Activated T-cell treated with anti-CD3 and anti-CD28 coated beads, Interleukin-2, amount 50 U/mL, for 48 hours (primary cell): ENCODE data around the gene PTGES3L.
"Not testable (repeated sequence)": the region's sequence is repeated elsewhere in the genome, so short reads cannot be mapped to it uniquely, and the experiment has no call there.

Experiments used
- DNase-seq, 2 experiments: peaks; one replicate each; pipeline ENCODE4 v3.0.0-alpha.2; 2020

Gene PTGES3L

DNA sequence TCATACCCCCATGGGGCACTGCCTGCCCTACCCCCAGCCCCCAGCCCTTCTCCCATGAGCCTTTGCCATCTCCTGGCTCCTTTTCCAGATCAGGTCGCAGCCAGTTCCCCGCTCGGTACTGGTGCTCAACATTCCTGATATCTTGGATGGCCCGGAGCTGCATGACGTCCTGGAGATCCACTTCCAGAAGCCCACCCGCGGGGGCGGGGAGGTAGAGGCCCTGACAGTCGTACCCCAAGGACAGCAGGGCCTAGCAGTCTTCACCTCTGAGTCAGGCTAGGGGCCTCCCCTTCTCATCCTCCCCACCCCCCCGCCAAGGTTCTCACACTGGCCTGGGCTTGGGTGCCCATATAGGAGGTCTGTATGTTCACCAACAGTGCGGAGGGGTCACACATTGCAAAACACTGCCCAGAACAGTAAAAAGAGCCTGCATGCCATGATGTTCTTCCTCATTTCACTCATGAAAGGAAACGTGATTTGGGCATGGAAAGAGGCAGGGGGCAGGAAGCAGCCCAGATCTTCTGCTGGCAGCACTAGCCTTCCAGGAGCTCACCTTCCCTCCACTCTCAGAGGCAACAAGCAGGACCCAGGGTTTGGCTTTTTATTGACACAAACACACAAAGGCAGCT lies 34.3 kb upstream of the PTGES3L start:
- no peak for DNase-seq

- DNase-seq = no peak
These were observed 33.4 kb upstream of the PTGES3L start for GRCh38 chr17:43013296-43013695.

DNA sequence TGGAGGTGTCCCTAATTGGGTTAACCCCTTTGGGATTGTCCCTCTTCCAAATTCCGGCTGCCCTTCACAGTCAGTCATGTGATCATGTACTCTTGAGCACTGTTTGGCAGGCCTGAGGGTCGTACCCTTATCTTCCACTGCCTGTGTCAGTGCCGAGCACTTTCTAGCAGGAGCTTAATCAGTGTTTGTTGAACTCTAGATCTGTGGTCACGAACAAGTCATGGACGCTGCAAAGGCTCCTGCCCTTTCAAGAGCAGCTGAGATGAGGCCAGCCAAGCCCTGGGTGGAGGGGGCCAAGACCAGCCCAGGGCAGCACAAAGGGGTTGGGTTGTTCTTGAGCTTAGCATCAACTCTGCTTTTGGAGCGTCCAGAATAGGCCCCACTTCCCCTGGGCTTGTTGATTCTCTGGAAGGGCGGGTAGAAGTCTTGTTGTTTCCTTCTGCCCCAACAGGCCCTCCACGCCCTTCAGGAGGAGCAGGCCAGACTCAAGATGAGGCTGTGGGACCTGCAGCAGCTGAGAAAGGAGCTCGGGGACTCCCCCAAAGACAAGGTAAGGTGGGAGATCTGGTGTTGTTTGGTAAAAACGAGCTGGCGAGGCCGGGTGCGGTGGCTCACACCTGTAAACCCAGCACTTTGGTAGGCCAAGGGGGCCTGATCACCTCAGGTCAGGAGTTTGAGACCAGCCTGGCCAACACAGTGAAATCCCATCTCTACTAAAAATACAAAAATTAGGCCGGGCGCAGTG lies 32.0 kb upstream of the PTGES3L start:
- DNase-seq = no peak

GRCh38 chr17:43010667-43011308 lies 30.9 kb upstream of the PTGES3L start:
- DNase-seq = no peak

DNA sequence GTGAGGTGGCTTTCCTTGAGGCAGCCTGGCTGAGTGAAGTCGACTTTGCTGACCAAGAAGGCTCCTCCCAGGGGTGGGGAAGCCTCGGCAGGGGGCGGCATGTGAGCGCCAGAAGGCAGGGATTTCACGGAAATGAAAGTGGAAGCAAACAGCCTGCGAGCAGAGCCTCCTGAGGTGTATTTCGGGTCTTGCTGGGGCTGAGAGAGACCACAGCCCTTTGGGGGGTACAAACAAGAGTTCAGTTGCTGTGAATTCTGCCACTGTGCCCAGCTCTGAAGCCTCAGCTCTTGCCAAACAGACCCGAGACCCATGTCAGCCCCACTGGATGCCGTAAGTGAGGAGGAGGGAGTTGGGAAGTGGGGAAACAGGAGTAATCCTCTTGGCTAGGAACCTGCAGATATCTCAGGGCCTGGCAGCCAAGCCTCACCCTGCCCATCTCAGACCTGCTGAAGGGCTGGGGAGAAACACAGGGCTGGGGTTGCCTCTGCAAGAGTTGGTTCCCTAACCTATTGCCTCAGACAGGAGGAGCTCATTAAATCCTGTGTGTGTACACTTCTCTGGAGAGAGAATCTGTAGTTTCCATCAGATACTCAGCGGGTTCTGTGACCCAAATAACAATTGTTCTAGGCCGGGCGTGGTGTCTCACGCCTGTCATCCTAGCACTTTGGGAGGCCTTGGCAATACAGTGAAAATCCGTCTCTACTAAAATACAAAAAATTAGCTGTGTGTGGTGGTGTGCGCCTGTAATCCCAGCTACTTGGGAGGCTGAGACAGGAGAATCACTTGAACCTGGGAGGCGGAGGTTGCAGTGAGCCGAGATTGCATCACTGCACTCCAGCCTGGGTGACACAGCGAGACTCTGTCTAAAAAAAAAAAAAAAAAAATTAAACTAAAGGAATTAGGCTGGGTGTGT lies 27.0 kb upstream of the PTGES3L start, which contains the start of gene IFI35:
Gene IFI35, plus strand, starts transcription at position 146 of the 913 bp plus-strand sequence. Its CDS starts 164 bp downstream, at position 310.
- DNase-seq = peak; percentile 90 to 91

- peak in 1 of 2 experiments; percentile 44 for DNase-seq
These were observed 23.8 kb upstream of the PTGES3L start for GRCh38 chr17:43003542-43004172.

DNA sequence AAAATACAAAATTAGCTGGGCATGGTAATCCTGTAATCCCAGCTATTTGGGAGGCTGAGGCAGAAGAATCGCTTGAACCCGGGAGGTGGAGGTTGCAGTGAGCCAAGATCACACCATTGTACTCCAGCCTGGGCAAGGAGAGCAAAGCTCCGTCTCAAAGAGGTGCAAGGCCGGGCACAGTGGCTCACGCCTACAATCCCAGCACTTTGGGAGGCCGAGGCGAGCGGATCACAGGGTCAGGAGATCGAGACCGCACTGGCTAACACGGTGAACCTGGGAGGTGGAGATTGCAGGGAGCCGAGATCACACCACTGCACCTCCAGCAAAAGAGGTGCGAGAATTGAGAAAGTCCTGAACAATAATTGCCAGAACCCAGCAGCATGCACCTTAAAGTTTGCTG lies 21.0 kb upstream of the PTGES3L start:
- DNase-seq = not testable (repeated sequence)

- DNase-seq = no peak
These were observed 19.2 kb upstream of the PTGES3L start for GRCh38 chr17:42999003-42999525.

- peak; percentile 97 for DNase-seq
These were observed 18.4 kb upstream of the PTGES3L start, which contains the start of gene RPL27 for GRCh38 chr17:42997984-42998938. TSS of gene RPL27 (plus strand) at chr17:42998419. CDS start at chr17:42998751, 332 bp downstream.

DNA sequence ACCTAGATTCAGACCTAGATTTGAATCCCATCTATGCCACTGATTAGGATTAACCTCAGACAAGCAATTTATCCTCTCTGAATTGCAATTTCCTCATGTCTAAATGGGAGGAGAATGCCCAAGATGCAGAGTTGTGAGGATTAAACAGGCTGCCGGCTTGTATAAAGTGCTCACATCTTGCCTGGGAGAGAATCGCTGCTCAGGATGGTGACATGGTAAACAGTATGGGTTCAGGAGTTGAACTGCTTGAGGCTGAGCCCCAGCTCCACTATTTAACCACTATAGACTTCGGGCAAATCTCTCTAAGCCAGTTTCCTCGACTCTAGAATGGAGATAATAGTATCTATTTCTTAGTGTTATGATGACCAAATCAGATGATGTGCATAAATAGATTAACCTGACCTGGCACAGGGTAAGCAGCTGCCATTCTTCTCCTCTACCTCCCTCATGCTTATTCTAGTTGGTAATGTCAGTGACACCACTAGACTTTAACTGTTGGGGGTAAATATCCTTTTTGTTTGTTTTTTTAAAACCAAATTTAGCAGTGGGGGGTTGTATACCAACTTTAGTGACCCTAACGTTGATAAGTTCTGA lies 17.6 kb upstream of the PTGES3L start:
- DNase-seq = no peak

GRCh38 chr17:42993913-42994312 lies 14.0 kb upstream of the PTGES3L start:
- DNase-seq = not testable (repeated sequence)

GRCh38 chr17:42992872-42993271 lies 13.0 kb upstream of the PTGES3L start:
- DNase-seq = no peak

DNA sequence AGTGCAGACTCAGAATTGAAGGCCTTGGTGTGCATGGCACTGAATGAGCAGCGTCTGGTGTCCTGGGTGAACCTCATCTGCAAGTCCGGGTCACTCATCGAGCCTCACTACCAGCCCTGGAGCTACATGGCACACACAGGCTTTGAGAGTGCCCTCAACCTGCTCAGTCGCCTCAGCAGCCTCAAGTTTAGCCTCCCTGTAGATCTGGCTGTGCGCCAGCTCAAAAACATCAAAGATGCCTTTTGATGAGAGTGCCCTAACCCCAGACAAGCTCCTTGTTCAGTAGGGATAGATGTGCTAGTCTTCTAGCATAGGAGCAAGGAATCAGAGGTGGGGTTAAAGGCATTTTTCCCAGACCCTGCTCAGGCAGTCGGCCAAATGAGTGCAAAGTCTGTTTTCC lies 11.6 kb upstream of the PTGES3L start:
- DNase-seq = no peak

GRCh38 chr17:42989726-42990652 lies 10.1 kb upstream of the PTGES3L start:
- no peak for DNase-seq

GRCh38 chr17:42989141-42989540 lies 9.3 kb upstream of the PTGES3L start:
- no peak for DNase-seq

DNA sequence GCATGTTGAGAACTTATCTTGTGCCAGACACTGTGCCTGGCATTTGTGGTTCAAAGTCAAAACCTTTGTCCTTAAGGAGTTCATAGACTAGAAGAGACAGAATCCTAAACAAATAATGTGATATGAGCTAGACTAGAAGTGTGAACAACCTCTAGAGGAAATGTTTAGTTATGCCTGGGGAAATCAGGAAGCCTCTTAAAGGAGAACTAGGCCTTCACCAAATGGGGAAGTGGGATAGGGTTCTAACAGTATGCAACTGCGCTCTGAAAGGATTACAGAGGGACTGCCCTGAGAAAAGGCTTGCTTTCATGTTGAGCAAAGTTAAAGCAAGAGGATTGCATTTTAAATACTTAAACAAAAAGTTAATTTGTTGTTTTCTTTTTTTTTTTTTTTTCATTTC lies 5.3 kb upstream of the PTGES3L start:
- no peak for DNase-seq

- no peak for DNase-seq
These were observed 2.4 kb upstream of the PTGES3L start for GRCh38 chr17:42982266-42982665.

GRCh38 chr17:42980766-42981397 lies 1.0 kb upstream of the PTGES3L start:
- DNase-seq = peak; percentile 76 to 82
